Body of pancreas (tissue), 4 donors: Measurements from ENCODE around the gene SPARCL1. TPM values are rescaled to one million over a fixed set of nuclear protein-coding genes. Genes with fewer than 3 reads are reported as not detected.
"Not testable (repeated sequence)": the region's sequence is repeated elsewhere in the genome, so short reads cannot be mapped to it uniquely, and the experiment has no call there.

Experiments
- ATAC-seq: fragments of 150-250 bp; one replicate; pipeline ENCODE4 v1.9.1; 2016
- DNase-seq, 4 donors: peaks; one replicate each; pipeline ENCODE4 v3.0.0-alpha.2; 2019
- H3K27ac ChIP-seq, 4 donors: fragments of 200-600 bp; sonication (generic); 1 replicate in 3 of 4; 2 replicates in 1 of 4; pipeline versions ENCODE4 v1.5.1 to v1.6.1; 2016 to 2019; ENCODE audit warnings: mild to moderate bottlenecking in 1 of 4, mixed read lengths in 1 of 4, moderate library complexity in 1 of 4
- H3K27me3 ChIP-seq, 2 donors: fragments of 200-600 bp; sonication (generic); one replicate each; pipeline ENCODE4 v1.6.0; 2016; ENCODE audit warnings: mild to moderate bottlenecking in 1 of 2
- H3K36me3 ChIP-seq, 2 donors: fragments of 200-600 bp; sonication (generic); replicated peaks in 1 of 2; 2 replicates each; pipeline ENCODE4 v1.5.1; 2016; ENCODE audit warnings: low read depth in 2 of 2; ENCODE audit not compliant: insufficient read depth in 1 of 2
- H3K4me1 ChIP-seq: fragments of 200-600 bp; sonication (generic); one replicate; pipeline ENCODE4 v1.6.0; 2016
- H3K4me3 ChIP-seq, 2 donors: fragments of 200-600 bp; sonication (generic); 1 replicate in 1 of 2; 2 replicates in 1 of 2; pipeline ENCODE4 v1.5.1; 2016 to 2019
- H3K9me3 ChIP-seq, 3 donors: fragments of 200-600 bp; sonication (generic); 1 replicate in 2 of 3; 2 replicates in 1 of 3; pipeline ENCODE4 v1.5.1; 2016
- POLR2A ChIP-seq, 3 donors: fragments of 450-650 bp; IDR thresholded peaks; one replicate each; pipeline ENCODE4 v1.6.1; 2016; ENCODE audit warnings: antibody characterized with exemption in 3 of 3, mild to moderate bottlenecking in 2 of 3
- WGBS, 2 donors: methylation state at CpG; one replicate each; pipeline ENCODE4 v1.1.5; 2017; 5-methylcytosine and 5-hydroxymethylcytosine counted together
- intact Hi-C: fragments of 100-400 bp; cut with DNase I; formaldehyde crosslinking; loops from one replicate; pipeline ENCODE4 v1.15.1; 2023
- total RNA-seq, 2 donors: library from RNA; depleted of rRNA; stranded (reverse); fragments of >200 nt; gene quantifications; one replicate each; pipeline ENCODE4 v1.1.0, GENCODE V29; 2016
- TF ChIP-seq, protein P1 (sequence below), 7 experiments: fragments of 450-650 bp in 4 of 7; fragments of 200-600 bp in 3 of 7; sonication (generic) in 3 of 7; IDR thresholded peaks; one replicate each; pipeline ENCODE4 v1.5.1; 2016 to 2019; ENCODE audit warnings: antibody characterized with exemption in 7 of 7

SPARCL1 gene
- total RNA-seq, 2 donors from 2014 or later = 137 to 141 TPM

DNA sequence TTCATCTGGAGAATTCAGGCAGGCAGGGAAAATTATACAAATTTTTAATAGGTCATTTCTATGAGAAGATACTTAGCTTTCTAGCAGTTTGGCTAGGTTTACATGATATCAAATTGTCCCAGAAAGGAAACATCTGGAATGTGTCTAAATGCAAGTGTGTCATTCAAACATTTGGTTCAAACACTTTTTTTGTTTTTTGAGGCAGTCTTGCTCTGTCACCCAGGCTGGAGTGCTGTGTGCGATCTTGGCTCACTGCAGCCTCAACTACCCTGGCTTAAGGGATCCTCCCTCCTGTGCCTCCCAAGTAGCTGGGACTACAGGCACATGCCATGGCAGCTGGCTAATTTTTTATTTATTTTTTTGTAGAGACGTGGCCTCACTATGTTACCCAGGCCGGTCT, 31.6 kb downstream of the SPARCL1 start:
- no peaks in the 10 kb centered on the region for H3K36me3 ChIP-seq
- H3K4me1 ChIP-seq = peaks cover 7% of the 10 kb centered on the region
- intact Hi-C loops = no loop called here
- no peak for TF ChIP-seq POLR2A (IDR thresholded peaks at IDR 0.05)
- TF ChIP-seq, protein P1, sequence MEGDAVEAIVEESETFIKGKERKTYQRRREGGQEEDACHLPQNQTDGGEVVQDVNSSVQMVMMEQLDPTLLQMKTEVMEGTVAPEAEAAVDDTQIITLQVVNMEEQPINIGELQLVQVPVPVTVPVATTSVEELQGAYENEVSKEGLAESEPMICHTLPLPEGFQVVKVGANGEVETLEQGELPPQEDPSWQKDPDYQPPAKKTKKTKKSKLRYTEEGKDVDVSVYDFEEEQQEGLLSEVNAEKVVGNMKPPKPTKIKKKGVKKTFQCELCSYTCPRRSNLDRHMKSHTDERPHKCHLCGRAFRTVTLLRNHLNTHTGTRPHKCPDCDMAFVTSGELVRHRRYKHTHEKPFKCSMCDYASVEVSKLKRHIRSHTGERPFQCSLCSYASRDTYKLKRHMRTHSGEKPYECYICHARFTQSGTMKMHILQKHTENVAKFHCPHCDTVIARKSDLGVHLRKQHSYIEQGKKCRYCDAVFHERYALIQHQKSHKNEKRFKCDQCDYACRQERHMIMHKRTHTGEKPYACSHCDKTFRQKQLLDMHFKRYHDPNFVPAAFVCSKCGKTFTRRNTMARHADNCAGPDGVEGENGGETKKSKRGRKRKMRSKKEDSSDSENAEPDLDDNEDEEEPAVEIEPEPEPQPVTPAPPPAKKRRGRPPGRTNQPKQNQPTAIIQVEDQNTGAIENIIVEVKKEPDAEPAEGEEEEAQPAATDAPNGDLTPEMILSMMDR (IDR thresholded peaks at IDR 0.05) = no peak
- H3K27ac ChIP-seq = no peak overlapping the region
- H3K9me3 ChIP-seq = no peaks in the 10 kb centered on the region
- H3K4me3 ChIP-seq = no peak overlapping the region
- DNase-seq = no peak
- 94 to 96% methylated on average over 3 of the region's 3 CpGs for WGBS, 2 donors
- no peak for ATAC-seq
- H3K27me3 ChIP-seq = no peaks in the 10 kb centered on the region

DNA sequence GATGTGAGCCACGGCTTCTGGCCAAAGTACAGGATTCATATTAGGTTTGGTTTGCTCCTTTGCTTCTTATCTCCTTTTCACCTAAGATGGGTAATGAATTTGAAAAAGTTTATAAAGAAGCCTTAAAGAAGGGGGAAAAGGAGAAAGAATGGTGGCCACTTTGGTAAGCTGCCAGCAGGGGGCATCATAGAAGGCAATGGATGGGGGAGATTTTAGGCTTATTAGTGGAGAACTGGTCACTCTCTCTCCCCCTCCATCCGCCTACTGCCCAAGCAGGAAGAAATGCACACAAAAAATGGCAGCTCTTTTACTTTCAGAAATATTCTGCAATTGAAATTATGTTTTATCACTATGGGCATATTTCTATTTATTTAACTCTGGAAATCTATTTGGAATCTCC, 32.0 kb downstream of the SPARCL1 start:
- peaks cover 11% of the 10 kb centered on the region for H3K4me1 ChIP-seq
- H3K9me3 ChIP-seq = no peaks in the 10 kb centered on the region
- H3K36me3 ChIP-seq = no peaks in the 10 kb centered on the region
- no peaks in the 10 kb centered on the region for H3K27me3 ChIP-seq
- 83 to 98% methylated on average over 2 of the region's 2 CpGs for WGBS, 2 donors
- intact Hi-C loops = no loop called here
- H3K27ac ChIP-seq = no peak overlapping the region
- ATAC-seq = no peak
- no peak overlapping the region for H3K4me3 ChIP-seq
- DNase-seq = no peak
- no peak for TF ChIP-seq POLR2A (IDR thresholded peaks at IDR 0.05)
- TF ChIP-seq, protein P1 (IDR thresholded peaks at IDR 0.05) = no peak

DNA sequence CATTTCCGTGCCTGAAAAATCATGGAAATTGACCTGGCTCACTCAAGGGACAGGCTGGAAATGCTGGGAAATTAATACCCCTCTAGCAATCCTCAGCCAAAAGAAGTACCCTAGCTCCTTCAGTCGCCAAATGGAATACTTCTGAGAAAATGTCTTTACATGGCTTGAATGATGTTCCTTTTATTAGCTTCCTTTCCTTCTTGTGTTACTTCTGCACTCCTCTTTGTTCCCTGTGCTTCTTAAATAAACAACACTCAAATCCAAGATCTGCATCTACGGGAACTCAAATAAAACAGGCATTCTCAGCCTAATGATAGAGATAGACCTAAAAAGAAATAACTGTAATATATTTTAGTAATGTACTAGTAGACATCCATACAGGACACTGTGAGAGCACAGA, 36.1 kb downstream of the SPARCL1 start:
- Histone ChIP-seq H3K27me3 (no peaks in the 10 kb centered on the region), H3K9me3 (no peaks in the 10 kb centered on the region), H3K36me3 (no peaks in the 10 kb centered on the region), H3K4me3 (no peak overlapping the region), H3K4me1 (peaks cover 13% of the 10 kb centered on the region), H3K27ac (peak overlapping the region in 1 of 4 donors; percentile 29)
- DNase-seq (no peak), ATAC-seq (no peak)
- WGBS, 2 donors = 37 to 50% methylated on average over 3 of the region's 3 CpGs
- intact Hi-C loops = no loop called here
- TF ChIP-seq POLR2A (IDR thresholded peaks at IDR 0.05) = no peak
- TF ChIP-seq, protein P1 (IDR thresholded peaks at IDR 0.05) = no peak

DNA sequence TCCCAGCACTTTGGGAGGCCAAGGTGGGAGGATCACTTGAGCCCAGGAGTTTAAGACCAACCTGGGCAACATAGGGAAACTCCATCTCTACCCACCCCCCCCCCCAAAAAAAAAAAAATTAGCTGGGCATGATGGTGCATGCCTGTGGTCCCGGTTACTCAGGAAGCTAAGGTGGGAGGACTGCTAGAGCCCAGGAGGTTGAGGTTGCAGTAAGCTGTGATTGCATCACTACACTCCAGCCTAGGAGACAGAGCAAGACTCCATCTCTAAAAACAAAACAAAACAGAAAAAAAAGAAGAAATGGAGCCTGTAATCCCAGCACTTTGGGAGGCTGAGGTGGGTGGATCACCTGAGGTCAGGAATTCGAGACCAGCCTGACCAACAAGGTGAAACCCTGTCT, 37.3 kb downstream of the SPARCL1 start:
- H3K9me3 ChIP-seq, DNase-seq, H3K4me3 ChIP-seq, H3K36me3 ChIP-seq, H3K27me3 ChIP-seq, intact Hi-C loops, ATAC-seq, H3K27ac ChIP-seq: not testable (repeated sequence)
- peaks cover 13% of the 10 kb centered on the region for H3K4me1 ChIP-seq
- WGBS, 2 donors = 92 to 98% methylated on average over 2 of the region's 2 CpGs

DNA sequence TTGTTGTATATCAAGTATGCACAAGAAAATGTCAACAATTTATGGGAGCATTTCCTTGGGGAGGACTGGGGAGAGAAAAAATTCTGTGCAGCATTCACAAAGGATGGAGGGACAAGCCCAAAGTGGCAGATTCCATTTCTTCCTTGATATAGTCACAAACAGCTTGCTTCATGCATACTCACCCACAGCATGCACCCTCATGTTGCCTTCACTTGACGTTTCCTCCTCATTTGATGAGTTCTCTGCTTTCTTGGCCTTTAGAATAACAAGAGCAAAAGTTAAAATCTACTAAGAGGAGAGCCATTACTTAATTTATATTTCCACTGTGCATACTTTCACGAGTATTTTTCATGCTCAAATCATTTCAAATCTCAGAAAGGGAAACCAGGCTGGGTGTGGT, 37.7 kb downstream of the SPARCL1 start:
- DNase-seq (no peak), ATAC-seq (no peak)
- peaks cover 13% of the 10 kb centered on the region for H3K4me1 ChIP-seq
- H3K27me3 ChIP-seq = no peaks in the 10 kb centered on the region
- 76 to 84% methylated on average over 2 of the region's 2 CpGs for WGBS, 2 donors
- intact Hi-C loops = no loop called here
- no peaks in the 10 kb centered on the region for H3K9me3 ChIP-seq
- H3K27ac ChIP-seq = no peak overlapping the region
- H3K4me3 ChIP-seq = no peak overlapping the region
- TF ChIP-seq POLR2A (IDR thresholded peaks at IDR 0.05) = no peak
- TF ChIP-seq, protein P1 (IDR thresholded peaks at IDR 0.05) = no peak
- H3K36me3 ChIP-seq = no peaks in the 10 kb centered on the region
